ENCODE data around the gene AKNAD1.
A peak's percentile ranks its signal among the peaks of the same experiment; 100 is the strongest.
"Not testable (repeated sequence)": the region's sequence is repeated elsewhere in the genome, so short reads cannot be mapped to it uniquely, and the experiment has no call there.

AKNAD1 gene

GRCh38 chr1:108856994-108857393, at the start of gene AKNAD1:
Gene AKNAD1 (minus strand): TSS chr1:108857094. CDS start chr1:108852664, 4,430 bp downstream.
- DNase-seq: no peak

- no peak for DNase-seq
Observed at GRCh38 chr1:108901106-108901505, 44.2 kb upstream of the AKNAD1 start.

GRCh38 chr1:108897865-108898720, 41.2 kb upstream of the AKNAD1 start:
- DNase-seq: peak; percentile 47

GRCh38 chr1:108896146-108897145, 39.6 kb upstream of the AKNAD1 start:
- peak; percentile 97 for DNase-seq

- DNase-seq: no peak
Observed at GRCh38 chr1:108893141-108893530, 36.2 kb upstream of the AKNAD1 start.

GRCh38 chr1:108892356-108893140, 35.7 kb upstream of the AKNAD1 start:
- DNase-seq: no peak

GRCh38 chr1:108889706-108890384, 33.0 kb upstream of the AKNAD1 start:
- DNase-seq: peak; percentile 49

- not testable (repeated sequence) for DNase-seq
Observed at GRCh38 chr1:108889006-108889645, 32.2 kb upstream of the AKNAD1 start.

GRCh38 chr1:108886292-108886691, 29.4 kb upstream of the AKNAD1 start:
- no peak for DNase-seq

GRCh38 chr1:108884968-108885367, 28.1 kb upstream of the AKNAD1 start:
- DNase-seq: no peak

GRCh38 chr1:108882837-108883236, 25.9 kb upstream of the AKNAD1 start:
- DNase-seq: no peak

GRCh38 chr1:108881369-108881768, 24.5 kb upstream of the AKNAD1 start:
- no peak for DNase-seq

GRCh38 chr1:108880850-108881249, 24.0 kb upstream of the AKNAD1 start:
- DNase-seq: no peak

- DNase-seq: no peak
Observed at GRCh38 chr1:108878678-108879077, 21.8 kb upstream of the AKNAD1 start.

GRCh38 chr1:108878160-108878469, 21.2 kb upstream of the AKNAD1 start:
- no peak for DNase-seq

GRCh38 chr1:108877348-108878159, 20.7 kb upstream of the AKNAD1 start:
- DNase-seq: peak; percentile 42

- no peak for DNase-seq
Observed at GRCh38 chr1:108871050-108871724, 14.3 kb upstream of the AKNAD1 start.

GRCh38 chr1:108865316-108865910, 8.5 kb upstream of the AKNAD1 start:
- DNase-seq: no peak

- DNase-seq: no peak
Observed at GRCh38 chr1:108863984-108864383, 7.1 kb upstream of the AKNAD1 start.

Measured in NCI-H526 treated with DMSO at 0.1 percent for 48 hours (cell line).